GM12865 (cell line): ENCODE measurements around the gene ARNT2.

Experiments used
- DNase-seq: peaks from one replicate; pipeline ENCODE4 v3.0.0; 2010; ENCODE audit warnings: low read depth
- H3K4me3 ChIP-seq: 2 replicates; pipeline ENCODE4 v1.5.1; 2011; ENCODE audit warnings: mild to moderate bottlenecking, low read depth, low read length, control low read depth
- TF ChIP-seq, protein P1 (sequence below): IDR thresholded peaks from 2 replicates; pipeline ENCODE4 v1.5.1; 2011; ENCODE audit warnings: low read length, control low read depth, low read depth, inconsistent platforms; ENCODE audit not compliant: insufficient read depth; ENCODE audit errors: missing control alignments

Gene ARNT2

DNA sequence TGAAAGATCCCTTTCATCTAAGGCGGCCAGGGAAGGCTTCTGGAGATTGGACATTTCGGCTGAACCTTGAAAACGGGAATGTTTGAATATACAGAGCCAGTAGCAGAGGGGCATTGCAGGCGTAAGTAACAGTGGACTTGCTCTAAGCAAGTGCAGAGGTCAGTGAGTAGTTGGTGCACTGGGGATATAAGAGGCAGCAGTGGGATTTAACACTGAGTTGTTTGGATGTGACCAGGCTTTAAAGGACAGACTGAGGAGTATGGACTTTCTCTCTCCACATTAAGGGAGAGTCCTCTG is 1.3 kb downstream of the ARNT2 start:
- H3K4me3 ChIP-seq = no peak overlapping the region
- no peak for DNase-seq

DNA sequence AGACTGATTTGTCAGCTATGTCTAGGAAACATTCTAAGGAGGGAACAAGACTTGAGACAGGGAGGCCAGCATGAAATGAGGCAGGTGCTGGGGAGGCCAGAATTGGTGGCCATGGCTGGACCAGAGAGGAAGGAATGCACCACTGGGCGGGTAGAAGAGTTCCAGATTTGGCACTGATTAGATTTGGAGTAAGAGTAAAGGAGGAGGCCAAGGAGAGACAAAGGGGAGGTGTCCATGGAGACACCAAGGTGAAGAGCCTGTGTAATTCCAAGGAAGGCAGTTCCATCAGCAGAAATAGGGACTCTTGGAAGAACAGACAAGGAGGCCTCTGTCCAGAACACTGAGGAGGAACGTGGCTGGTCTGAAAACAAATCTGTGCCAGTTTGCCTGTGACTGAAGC is 1.8 kb downstream of the ARNT2 start:
- H3K4me3 ChIP-seq = no peak overlapping the region
- DNase-seq = no peak
- TF ChIP-seq, protein P1, sequence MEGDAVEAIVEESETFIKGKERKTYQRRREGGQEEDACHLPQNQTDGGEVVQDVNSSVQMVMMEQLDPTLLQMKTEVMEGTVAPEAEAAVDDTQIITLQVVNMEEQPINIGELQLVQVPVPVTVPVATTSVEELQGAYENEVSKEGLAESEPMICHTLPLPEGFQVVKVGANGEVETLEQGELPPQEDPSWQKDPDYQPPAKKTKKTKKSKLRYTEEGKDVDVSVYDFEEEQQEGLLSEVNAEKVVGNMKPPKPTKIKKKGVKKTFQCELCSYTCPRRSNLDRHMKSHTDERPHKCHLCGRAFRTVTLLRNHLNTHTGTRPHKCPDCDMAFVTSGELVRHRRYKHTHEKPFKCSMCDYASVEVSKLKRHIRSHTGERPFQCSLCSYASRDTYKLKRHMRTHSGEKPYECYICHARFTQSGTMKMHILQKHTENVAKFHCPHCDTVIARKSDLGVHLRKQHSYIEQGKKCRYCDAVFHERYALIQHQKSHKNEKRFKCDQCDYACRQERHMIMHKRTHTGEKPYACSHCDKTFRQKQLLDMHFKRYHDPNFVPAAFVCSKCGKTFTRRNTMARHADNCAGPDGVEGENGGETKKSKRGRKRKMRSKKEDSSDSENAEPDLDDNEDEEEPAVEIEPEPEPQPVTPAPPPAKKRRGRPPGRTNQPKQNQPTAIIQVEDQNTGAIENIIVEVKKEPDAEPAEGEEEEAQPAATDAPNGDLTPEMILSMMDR = no peak

More for the DNA sequence above, 1.3 kb downstream of the ARNT2 start:
- TF ChIP-seq, protein P1 = no peak

DNA sequence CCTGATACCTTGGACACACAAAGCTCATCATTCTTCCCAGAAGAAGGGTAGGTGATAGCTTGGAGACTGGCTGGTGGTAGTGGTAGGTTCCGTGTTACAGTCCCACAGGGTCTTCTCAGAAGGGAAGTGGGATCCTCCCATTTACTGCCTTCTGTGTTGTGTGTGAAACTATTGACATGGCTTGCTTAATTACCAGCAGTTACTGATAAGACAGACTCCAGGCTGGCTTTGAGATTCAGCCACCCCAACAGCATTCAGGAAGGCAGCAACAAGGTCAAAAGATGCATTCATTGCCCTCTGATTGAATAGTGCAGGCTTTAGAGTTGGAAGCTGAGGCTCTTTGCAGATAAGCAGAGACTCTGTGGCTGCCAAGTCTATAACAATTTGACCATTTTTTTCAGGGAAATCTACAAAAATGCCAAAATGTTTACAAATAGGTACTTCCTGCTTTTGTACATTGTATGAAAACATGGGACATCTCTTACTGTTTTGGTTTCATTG is 7.7 kb downstream of the ARNT2 start:
- TF ChIP-seq, protein P1 = no peak
- H3K4me3 ChIP-seq = no peak overlapping the region
- no peak for DNase-seq

DNA sequence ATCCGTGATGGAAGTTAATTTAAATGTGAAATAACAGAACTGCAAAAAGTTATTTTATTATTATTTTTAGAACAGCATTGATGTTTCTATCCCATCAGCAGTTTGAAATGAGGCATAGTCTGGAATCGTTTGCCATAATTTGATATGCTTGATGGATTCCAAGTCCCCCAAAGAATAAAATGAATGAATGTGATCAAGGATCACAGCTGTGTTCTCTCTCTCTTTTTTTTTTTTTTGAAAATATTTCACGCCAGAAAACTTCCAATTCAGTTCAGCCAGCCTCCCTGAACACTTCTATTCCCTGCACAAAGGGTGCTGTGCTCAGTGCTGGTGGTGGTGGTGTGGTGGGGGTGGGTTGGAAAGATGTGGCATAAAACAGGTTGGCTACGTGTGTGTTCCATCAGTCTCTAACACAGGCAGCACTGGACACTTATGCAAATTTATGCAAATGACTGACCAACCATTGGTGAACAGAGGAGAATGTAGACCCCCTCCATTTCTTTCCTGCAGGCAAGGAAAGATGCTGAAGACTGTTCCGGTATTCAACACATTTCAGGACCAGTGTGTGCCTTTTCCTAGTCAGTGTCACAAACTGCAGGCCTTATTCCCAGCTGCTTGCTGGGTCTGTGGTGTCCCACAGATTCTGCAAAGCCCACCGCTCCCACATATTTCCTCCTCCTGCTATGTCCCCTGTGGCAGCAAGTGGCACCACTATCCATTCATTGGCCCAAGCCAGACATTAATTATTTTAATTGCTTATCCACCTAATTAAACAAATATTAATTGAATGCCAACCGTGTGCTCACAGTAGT is 10.6 kb downstream of the ARNT2 start:
- no peak overlapping the region for H3K4me3 ChIP-seq
- TF ChIP-seq, protein P1 = no peak
- DNase-seq = no peak

DNA sequence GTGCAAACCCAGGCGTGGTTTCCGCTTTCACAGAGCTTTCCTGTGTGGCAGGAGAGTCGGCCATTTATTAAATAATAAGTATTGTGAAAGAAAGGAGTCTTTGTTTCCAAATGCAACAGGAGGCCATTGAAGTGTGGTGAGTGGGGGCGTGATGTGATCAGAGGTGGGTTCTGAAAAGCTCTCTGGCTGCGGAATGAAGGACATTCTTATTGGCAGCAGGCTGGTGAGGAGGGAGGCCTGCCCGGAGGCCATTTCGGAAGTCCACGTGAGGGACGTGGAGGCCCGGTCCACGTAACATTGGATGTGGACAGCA is 11.1 kb downstream of the ARNT2 start:
- DNase-seq = no peak
- no peak overlapping the region for H3K4me3 ChIP-seq
- TF ChIP-seq, protein P1 = no peak

DNA sequence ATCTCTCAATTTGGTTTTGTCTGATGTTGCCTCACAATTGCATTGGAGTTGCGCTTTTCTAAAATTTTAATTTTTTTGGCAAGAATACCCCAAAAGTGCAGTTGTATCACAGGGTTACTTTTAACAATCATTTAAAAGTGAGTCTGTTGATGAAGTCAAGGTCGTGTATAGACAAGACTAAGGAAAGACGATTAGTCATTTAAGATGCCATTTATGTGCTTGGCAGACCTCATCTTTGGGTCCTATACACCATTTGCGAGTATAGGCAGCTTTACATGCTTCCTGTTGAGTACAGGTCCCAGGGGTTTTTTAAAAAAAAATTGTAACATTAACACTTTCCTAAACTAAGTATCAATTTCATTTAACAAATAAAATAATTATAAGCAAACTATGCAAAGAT is 12.5 kb downstream of the ARNT2 start:
- no peak overlapping the region for H3K4me3 ChIP-seq
- TF ChIP-seq, protein P1 = no peak
- DNase-seq = no peak

DNA sequence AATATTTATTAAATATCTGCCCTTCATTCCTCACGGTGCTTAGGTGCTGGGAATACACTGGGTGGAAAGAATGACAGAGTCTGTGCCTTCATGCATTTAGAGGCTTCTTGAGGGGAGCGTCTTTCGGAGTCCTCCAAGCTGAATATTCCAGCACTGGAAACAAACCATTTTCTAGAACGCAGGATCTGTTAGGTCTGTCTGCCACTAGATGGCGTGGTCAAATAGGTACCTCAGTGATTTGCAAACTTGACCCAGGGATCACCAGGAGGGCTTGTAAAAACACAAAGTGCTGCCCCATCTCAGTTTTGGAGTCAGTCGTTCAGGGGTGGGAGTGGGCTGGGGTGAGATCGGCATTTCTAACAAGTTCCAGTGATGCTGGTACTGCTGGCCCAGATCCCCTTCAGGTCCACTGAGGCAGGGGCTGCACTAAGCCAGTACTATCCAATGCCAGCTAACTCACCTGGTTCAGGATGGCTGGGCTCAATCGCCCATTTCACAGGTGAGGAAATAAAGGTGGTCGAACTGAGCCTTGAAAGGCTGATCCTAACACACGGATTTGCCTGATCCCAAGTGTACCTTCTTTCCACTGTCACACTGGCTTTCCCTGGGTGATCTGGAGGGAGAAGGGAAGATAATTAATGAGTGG is 14.8 kb downstream of the ARNT2 start:
- TF ChIP-seq, protein P1 = peak; percentile 77
- H3K4me3 ChIP-seq = no peak overlapping the region
- peak; percentile 61 for DNase-seq
